Uterus (tissue), 2 donors: ENCODE data around the gene DPH7.

ENCODE experiments used
- POLR2A ChIP-seq, 2 donors: fragments of 450-650 bp; IDR thresholded peaks; one replicate each; pipeline ENCODE4 v1.6.1; 2016; ENCODE audit warnings: antibody characterized with exemption in 2 of 2, mild to moderate bottlenecking in 1 of 2, moderate library complexity in 1 of 2
- TF ChIP-seq, protein P1 (sequence below), 4 experiments: fragments of 200-600 bp in 2 of 4; fragments of 450-650 bp in 2 of 4; sonication (generic) in 2 of 4; IDR thresholded peaks; one replicate each; pipeline ENCODE4 v1.5.1; 2016 to 2019; ENCODE audit warnings: antibody characterized with exemption in 4 of 4, mild to moderate bottlenecking in 2 of 4, moderate library complexity in 1 of 4

DNA sequence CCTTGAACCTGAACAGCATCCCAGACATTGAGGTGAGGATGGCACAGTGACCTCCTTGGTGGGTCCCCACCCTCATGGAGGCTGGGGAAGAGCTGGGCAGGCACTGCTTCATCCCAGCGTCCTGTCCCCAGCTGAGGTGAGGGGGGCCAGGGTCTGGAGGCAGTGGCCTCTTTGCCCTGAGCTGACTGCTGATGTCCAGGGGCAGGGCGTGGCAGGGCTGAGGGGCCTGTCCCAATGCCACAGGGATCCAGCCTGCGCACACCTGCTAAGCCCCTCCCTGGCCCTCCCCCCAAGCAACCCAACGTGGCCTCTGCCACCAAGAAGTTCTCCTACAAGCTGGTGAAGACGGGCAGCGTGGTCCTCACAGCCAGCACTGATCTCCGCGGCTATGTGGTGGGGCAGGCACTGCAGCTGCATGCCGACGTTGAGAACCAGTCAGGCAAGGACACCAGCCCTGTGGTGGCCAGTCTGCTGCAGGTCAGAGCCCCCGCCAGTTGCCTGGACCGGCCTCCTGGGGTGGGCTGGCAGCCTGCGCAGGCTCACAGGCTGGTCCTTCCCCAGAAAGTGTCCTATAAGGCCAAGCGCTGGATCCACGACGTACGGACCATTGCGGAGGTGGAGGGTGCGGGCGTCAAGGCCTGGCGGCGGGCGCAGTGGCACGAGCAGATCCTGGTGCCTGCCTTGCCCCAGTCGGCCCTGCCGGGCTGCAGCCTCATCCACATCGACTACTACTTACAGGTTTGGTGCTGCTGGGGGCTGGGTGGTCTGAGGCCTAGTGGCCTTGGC, 35.2 kb upstream of the DPH7 start:
- TF ChIP-seq, protein P1, sequence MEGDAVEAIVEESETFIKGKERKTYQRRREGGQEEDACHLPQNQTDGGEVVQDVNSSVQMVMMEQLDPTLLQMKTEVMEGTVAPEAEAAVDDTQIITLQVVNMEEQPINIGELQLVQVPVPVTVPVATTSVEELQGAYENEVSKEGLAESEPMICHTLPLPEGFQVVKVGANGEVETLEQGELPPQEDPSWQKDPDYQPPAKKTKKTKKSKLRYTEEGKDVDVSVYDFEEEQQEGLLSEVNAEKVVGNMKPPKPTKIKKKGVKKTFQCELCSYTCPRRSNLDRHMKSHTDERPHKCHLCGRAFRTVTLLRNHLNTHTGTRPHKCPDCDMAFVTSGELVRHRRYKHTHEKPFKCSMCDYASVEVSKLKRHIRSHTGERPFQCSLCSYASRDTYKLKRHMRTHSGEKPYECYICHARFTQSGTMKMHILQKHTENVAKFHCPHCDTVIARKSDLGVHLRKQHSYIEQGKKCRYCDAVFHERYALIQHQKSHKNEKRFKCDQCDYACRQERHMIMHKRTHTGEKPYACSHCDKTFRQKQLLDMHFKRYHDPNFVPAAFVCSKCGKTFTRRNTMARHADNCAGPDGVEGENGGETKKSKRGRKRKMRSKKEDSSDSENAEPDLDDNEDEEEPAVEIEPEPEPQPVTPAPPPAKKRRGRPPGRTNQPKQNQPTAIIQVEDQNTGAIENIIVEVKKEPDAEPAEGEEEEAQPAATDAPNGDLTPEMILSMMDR (IDR thresholded peaks at IDR 0.05), result no peak
- no peak for TF ChIP-seq POLR2A (IDR thresholded peaks at IDR 0.05)
